ENCODE measurements around the gene HOTAIR. TPM values are rescaled to one million over a fixed set of nuclear protein-coding genes. Genes with fewer than 3 reads are reported as not detected.

HOTAIR gene
- total RNA-seq, 1 experiment from 2014 or later = not detected

DNA sequence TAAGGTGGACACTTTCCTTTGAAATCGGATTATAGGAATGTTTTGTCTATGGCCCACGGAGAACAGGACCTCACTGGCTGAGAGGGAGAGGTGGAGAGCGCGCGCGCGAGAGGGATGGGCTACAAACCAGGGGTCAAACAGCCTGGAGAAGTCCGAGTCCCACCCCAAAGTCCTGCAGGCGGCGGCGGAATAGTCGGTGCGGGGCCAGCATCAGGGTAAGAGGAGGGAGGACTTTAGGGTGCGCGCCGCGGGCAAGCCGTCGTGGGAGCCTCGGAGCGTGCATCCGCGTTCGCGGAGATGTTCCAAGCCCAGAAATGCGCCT, 30.7 kb upstream of the HOTAIR start:
- no peak overlapping the region for H4K8ac ChIP-seq (replicated peaks; ENCODE audit: insufficient read length, low read depth, low read length)
- H3K4me1 ChIP-seq (ENCODE audit: insufficient read depth, low read length) = no peaks in the 10 kb centered on the region
- no peak overlapping the region for H3K27ac Mint-ChIP-seq
- H3K27me3 Mint-ChIP-seq (ENCODE audit: low read depth) = peaks cover 100% of the 10 kb centered on the region
- H2BK5ac ChIP-seq (ENCODE audit: insufficient read length, low read length) = no peak overlapping the region
- H3K36me3 Mint-ChIP-seq (ENCODE audit: insufficient read depth in 1 of 3, low read depth in 3 of 3) = no peaks in the 10 kb centered on the region
- H2BK12ac ChIP-seq (ENCODE audit: insufficient read length, low read depth, low read length) = no peak overlapping the region
- H3K9me3 ChIP-seq (ENCODE audit: control insufficient read depth, low read depth, low read length) = no peaks in the 10 kb centered on the region
- no peak overlapping the region for H3K14ac ChIP-seq (ENCODE audit: insufficient read depth, low read length)
- H3K4me1 Mint-ChIP-seq = peaks cover 7 to 22% of the 10 kb centered on the region in 2 experiments
- H3K27ac ChIP-seq (ENCODE audit: insufficient read length, low read depth, low read length) = no peak overlapping the region
- H3K56ac ChIP-seq (ENCODE audit: insufficient read length, low read depth, low read length) = no peak overlapping the region
- no peak overlapping the region for H2BK15ac ChIP-seq (ENCODE audit: low read depth, low read length)
- no peak overlapping the region for H3K4me2 ChIP-seq (ENCODE audit: insufficient read depth, insufficient read length, low read length)
- no peak overlapping the region for H4K91ac ChIP-seq (ENCODE audit: insufficient read length, low read depth, low read length)
- no peaks in the 10 kb centered on the region for H3K23me2 ChIP-seq (ENCODE audit: insufficient read length, low read depth, low read length, poor library complexity, severe bottlenecking)
- H3K79me2 ChIP-seq (ENCODE audit: insufficient read depth, low read length) = no peaks in the 10 kb centered on the region
- no peak overlapping the region for H3K18ac ChIP-seq (ENCODE audit: insufficient read length, low read depth, low read length)
- no peak overlapping the region for H3T11ph ChIP-seq (ENCODE audit: low read length)
- no peak overlapping the region for H3K9ac ChIP-seq (ENCODE audit: extremely low read depth, insufficient read length, low read length)
- no peak overlapping the region for H2BK120ac ChIP-seq (ENCODE audit: low read depth, low read length, poor library complexity, severe bottlenecking)
- H4K20me1 ChIP-seq (ENCODE audit: control insufficient read depth, insufficient read depth, insufficient read length) = no peaks in the 10 kb centered on the region
- H3K4ac ChIP-seq (ENCODE audit: low read depth, low read length) = no peak overlapping the region
- no CpG with 5 or more reads among the region's 26 CpGs for WGBS (ENCODE audit: extremely low coverage, insufficient read length, low lambda C conversion rate)
- peaks cover 4 to 6% of the 10 kb centered on the region in 2 experiments; a peak in 3 of 5 replicates for H3K9me3 Mint-ChIP-seq
- DNase-seq = no peak
- peaks cover 96% of the 10 kb centered on the region for H3K27me3 ChIP-seq (ENCODE audit: insufficient read depth, low read length)
- H3K79me1 ChIP-seq (ENCODE audit: insufficient read depth, low read depth, low read length, poor library complexity, severe bottlenecking) = no peaks in the 10 kb centered on the region
- H2BK20ac ChIP-seq (ENCODE audit: low read depth, low read length, poor library complexity, severe bottlenecking) = no peak overlapping the region
- H3K4me3 Mint-ChIP-seq = no peak overlapping the region; a peak in 1 of 5 replicates
- H2AFZ ChIP-seq (ENCODE audit: low read length) = no peak overlapping the region
- H3K23ac ChIP-seq (ENCODE audit: insufficient read length, low read depth, low read length) = no peak overlapping the region
- no peak overlapping the region for H4K5ac ChIP-seq (ENCODE audit: insufficient read length, low read depth, low read length)
- TF ChIP-seq, protein P1, sequence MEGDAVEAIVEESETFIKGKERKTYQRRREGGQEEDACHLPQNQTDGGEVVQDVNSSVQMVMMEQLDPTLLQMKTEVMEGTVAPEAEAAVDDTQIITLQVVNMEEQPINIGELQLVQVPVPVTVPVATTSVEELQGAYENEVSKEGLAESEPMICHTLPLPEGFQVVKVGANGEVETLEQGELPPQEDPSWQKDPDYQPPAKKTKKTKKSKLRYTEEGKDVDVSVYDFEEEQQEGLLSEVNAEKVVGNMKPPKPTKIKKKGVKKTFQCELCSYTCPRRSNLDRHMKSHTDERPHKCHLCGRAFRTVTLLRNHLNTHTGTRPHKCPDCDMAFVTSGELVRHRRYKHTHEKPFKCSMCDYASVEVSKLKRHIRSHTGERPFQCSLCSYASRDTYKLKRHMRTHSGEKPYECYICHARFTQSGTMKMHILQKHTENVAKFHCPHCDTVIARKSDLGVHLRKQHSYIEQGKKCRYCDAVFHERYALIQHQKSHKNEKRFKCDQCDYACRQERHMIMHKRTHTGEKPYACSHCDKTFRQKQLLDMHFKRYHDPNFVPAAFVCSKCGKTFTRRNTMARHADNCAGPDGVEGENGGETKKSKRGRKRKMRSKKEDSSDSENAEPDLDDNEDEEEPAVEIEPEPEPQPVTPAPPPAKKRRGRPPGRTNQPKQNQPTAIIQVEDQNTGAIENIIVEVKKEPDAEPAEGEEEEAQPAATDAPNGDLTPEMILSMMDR (conservative IDR thresholded peaks at IDR 0.05) = no peak
- no peak overlapping the region for H2AK5ac ChIP-seq (ENCODE audit: insufficient read length, low read length)
